ENCODE data around the gene PLXNA4.

GRCh38 chr7:132140341-132140740 lies 435.9 kb downstream of the PLXNA4 start:
- TF ChIP-seq CREB1 (IDR thresholded peaks at IDR 0.05), result no peak
- no peak for TF ChIP-seq CREB1 (CRISPR knock-in tag; IDR thresholded peaks at IDR 0.05)
- no peak for TF ChIP-seq SIN3A (IDR thresholded peaks at IDR 0.05; ENCODE audit: borderline replicate concordance in 2 of 2, control insufficient read depth in 1 of 2, low read depth in 2 of 2, low read length in 2 of 2)
- TF ChIP-seq ETS2 (tag; IDR thresholded peaks at IDR 0.05; ENCODE audit: borderline replicate concordance, poor library complexity, severe bottlenecking), result no peak
- TF ChIP-seq KLF16 (IDR thresholded peaks at IDR 0.05), result no peak
- TF ChIP-seq HNRNPUL1 (IDR thresholded peaks at IDR 0.05; ENCODE audit: low read length), result no peak
- TF ChIP-seq SLC30A9 (CRISPR knock-in tag; IDR thresholded peaks at IDR 0.05), result no peak
- no peak for TF ChIP-seq HNRNPH1 (optimal IDR thresholded peaks at IDR 0.05; ENCODE audit: low read depth, low read length)
- TF ChIP-seq MTA2 (IDR thresholded peaks at IDR 0.05; ENCODE audit: low read depth), result no peak
